T-helper 1 cell treated with Interleukin-12 subunit alpha and Interleukin-12 subunit beta and Interleukin-4 antibody, amounts not matched to agents 30 ng/mL and 1 ng/mL, for 36 hours (primary cell): ENCODE data around the gene GCSAM. TPM values are rescaled to one million over a fixed set of nuclear protein-coding genes. Genes with fewer than 3 reads are reported as not detected.

Source experiments
- intact Hi-C: fragments of 100-400 bp; cut with micrococcal nuclease; formaldehyde crosslinking; loops from one replicate; pipeline ENCODE4 v1.15.1; 2024
- total RNA-seq: library from RNA; stranded (reverse); gene quantifications from 2 replicates; pipeline ENCODE4 v1.2.3, GENCODE V29; 2022

Gene GCSAM
- total RNA-seq, 1 donor from 2014 or later = 5.7 TPM

DNA sequence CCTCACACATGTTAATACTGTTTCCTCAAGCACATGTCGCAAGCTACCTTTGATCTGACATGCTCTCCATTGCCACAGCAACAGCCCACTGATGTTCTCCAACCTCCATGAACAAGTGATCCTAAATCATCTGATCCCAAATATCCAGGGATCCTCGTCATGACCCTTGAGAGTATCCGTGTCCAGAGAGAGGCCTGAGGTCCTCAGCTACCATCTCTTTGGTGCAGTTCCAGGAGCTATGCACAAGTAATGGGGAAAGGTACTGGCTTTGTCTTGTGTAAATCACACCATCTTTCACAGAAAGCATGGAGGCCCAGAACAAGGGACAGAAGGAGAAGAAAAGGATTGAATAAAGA lies 2.4 kb downstream of the GCSAM start:
- intact Hi-C loops = loop anchor here (5.0 to 10.0 kb wide), 2 partner anchors 874 to 1617 kb away; partner anchors contain the start of genes ATP6V1A and NAA50

GRCh38 chr3:112129925-112130637 lies 3.0 kb downstream of the GCSAM start:
- intact Hi-C loops = loop anchor here (1.0 to 10.0 kb wide), 5 partner anchors 58 to 1617 kb away; partner anchors contain the start of genes ATP6V1A and NAA50

GRCh38 chr3:112128843-112129727 lies 4.0 kb downstream of the GCSAM start:
- intact Hi-C loops = loop anchor here (1.0 to 5.0 kb wide), 3 partner anchors 57 to 548 kb away; no protein-coding TSS in a partner anchor

DNA sequence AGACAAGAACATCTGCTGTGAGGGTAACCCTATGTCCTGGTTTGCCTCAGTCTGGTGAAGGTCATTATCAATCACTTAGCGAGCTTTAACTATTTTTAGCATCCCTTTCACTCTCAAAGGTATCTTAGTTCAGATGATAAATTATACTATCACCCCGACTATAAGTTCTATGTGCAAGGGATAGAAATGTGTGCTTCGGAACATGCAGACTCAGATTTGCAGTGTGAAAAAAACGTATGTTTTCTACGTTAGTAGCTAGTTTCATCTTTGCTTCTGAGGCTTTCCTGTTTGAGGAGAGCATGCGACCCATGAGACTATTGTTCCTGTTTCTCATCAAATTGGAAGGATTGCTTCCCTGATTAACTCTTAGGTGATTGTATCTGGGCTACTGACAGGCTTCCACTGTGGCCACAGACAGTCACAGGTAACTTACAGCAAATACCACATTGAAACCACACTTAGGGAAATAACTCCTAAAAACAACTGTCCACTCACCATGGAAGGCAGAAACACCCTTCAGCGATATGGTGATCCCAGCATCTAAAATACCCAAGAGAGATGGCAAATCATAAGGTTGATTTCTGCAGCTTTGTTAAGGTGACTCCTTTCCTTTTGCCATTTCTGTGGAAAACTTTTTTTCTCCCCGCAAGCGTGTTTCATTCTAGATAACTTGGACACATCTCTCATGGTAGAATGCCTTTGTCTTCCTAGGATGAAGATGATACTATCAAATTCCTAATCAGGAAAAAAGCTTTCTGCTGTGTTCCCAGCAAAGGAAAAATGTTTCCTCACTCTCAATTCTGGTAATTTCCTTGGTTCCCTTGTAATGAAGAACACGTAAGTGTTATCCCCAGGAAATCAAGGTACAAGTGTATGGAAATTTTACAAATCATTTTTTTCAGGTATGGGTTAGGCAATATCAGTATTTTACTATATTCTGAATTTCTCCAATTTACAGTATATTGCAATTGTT lies 5.2 kb downstream of the GCSAM start:
- intact Hi-C loops = loop anchor here (5.0 kb wide), 2 partner anchors 521 to 549 kb away; no protein-coding TSS in a partner anchor

- intact Hi-C loops = loop anchor here (5.0 kb wide), 2 partner anchors 519 to 551 kb away; no protein-coding TSS in a partner anchor
These were observed 6.5 kb downstream of the GCSAM start for GRCh38 chr3:112126511-112126911.

GRCh38 chr3:112124907-112125607 lies 8.0 kb downstream of the GCSAM start:
- intact Hi-C loops = loop anchor here (5.0 kb wide), 2 partner anchors 518 to 552 kb away; no protein-coding TSS in a partner anchor

- intact Hi-C loops = no loop called here
These were observed 9.5 kb downstream of the GCSAM start for GRCh38 chr3:112123548-112123947.

- intact Hi-C loops = no loop called here
These were observed 10.2 kb downstream of the GCSAM start for GRCh38 chr3:112122870-112123269.

GRCh38 chr3:112121577-112122547 lies 11.2 kb downstream of the GCSAM start:
- intact Hi-C loops = no loop called here

GRCh38 chr3:112119962-112120836 lies 12.8 kb downstream of the GCSAM start:
- intact Hi-C loops = no loop called here

GRCh38 chr3:112117841-112118571 lies 15.0 kb downstream of the GCSAM start:
- intact Hi-C loops = no loop called here

GRCh38 chr3:112117415-112117814 lies 15.6 kb downstream of the GCSAM start:
- intact Hi-C loops = no loop called here

GRCh38 chr3:112116748-112117186 lies 16.3 kb downstream of the GCSAM start:
- intact Hi-C loops = no loop called here

- intact Hi-C loops = no loop called here
These were observed 17.2 kb downstream of the GCSAM start for GRCh38 chr3:112115806-112116383.

DNA sequence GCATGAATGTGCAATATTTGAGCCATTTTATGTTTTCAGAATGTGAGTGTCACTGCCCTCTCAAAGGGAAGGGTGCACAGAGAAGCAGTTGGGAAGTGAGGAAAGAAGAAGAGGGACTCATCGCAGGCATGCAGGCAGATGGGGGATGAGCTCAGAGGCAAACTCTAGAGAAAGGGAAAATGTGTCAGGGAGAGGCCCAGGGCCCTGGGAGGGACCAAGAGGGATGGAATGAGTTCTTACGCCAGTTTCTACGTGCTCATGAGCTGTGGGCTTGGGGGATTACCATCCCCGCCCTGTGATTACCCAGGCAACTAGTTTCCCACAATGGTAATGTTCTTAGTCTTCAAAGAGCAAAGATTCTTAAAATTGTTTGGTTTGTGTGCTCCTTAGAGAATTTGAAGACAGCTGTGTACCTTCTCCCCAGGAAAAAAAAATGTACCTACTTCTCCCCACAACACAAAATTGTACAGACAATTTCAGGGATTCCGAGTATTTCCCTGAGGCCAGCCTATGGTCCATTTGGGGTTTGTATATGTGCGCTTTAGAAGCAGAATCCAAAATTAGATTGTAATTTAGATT lies 17.8 kb downstream of the GCSAM start:
- intact Hi-C loops = no loop called here

- intact Hi-C loops = no loop called here
These were observed 18.4 kb downstream of the GCSAM start for GRCh38 chr3:112114576-112115160.
